GM12875 (cell line): Measurements from ENCODE around the gene HCN2.

Experiments
- H3K4me3 ChIP-seq: one replicate; pipeline ENCODE4 v1.5.1; 2011; ENCODE audit warnings: low read depth, low read length, control low read depth
- TF ChIP-seq, protein P1 (sequence below): IDR thresholded peaks from 2 replicates; pipeline ENCODE4 v1.5.1; 2011; ENCODE audit warnings: low read depth, mild to moderate bottlenecking, control low read depth, inconsistent platforms, low read length, moderate library complexity, borderline replicate concordance; ENCODE audit not compliant: insufficient read depth

HCN2 gene

GRCh38 chr19:658059-658839, 68.6 kb downstream of the HCN2 start:
- H3K4me3 ChIP-seq = no peak overlapping the region
- TF ChIP-seq, protein P1, sequence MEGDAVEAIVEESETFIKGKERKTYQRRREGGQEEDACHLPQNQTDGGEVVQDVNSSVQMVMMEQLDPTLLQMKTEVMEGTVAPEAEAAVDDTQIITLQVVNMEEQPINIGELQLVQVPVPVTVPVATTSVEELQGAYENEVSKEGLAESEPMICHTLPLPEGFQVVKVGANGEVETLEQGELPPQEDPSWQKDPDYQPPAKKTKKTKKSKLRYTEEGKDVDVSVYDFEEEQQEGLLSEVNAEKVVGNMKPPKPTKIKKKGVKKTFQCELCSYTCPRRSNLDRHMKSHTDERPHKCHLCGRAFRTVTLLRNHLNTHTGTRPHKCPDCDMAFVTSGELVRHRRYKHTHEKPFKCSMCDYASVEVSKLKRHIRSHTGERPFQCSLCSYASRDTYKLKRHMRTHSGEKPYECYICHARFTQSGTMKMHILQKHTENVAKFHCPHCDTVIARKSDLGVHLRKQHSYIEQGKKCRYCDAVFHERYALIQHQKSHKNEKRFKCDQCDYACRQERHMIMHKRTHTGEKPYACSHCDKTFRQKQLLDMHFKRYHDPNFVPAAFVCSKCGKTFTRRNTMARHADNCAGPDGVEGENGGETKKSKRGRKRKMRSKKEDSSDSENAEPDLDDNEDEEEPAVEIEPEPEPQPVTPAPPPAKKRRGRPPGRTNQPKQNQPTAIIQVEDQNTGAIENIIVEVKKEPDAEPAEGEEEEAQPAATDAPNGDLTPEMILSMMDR = no peak

GRCh38 chr19:658916-659839, 69.5 kb downstream of the HCN2 start:
- TF ChIP-seq, protein P1 = no peak
- H3K4me3 ChIP-seq = no peak overlapping the region

DNA sequence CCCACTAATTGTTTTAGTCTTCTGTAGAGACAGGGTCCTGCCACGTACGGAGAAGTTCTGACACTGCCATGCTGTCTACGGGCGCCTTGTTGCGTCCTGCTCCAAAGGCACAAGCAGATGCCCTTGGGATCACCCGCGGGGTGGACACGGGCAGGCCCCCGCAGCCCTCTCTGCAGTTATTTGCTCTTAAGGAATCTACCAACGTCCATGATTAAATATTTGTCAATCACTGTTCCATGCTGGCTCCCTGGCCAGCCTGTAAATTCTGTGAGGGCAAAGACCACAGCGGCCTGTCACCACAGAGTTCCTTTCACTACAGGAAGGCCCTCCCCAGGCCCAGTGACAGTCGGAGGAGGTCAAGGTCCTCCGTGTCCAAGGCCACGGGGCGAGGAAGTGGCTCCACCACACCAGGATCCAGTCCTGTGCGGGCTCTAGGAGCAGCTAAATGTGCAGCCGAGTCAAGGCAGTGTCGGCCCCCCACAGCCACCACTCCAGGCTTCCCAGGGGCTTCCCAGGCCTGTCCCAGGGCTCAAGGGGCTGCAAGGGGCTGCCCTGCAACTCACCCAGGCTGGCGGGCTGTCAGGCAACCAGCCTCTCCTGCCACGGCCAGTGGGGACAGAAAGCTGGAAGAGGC, 71.2 kb downstream of the HCN2 start:
- peak overlapping the region; percentile 97 for H3K4me3 ChIP-seq
- TF ChIP-seq, protein P1 = no peak

- TF ChIP-seq, protein P1 = no peak
Observed at GRCh38 chr19:661427-662196, 71.9 kb downstream of the HCN2 start.

GRCh38 chr19:662207-662961, 72.7 kb downstream of the HCN2 start:
- TF ChIP-seq, protein P1 = no peak
- H3K4me3 ChIP-seq = peak overlapping the region; percentile 97

More at GRCh38 chr19:661427-662196, 71.9 kb downstream of the HCN2 start:
- H3K4me3 ChIP-seq = peak overlapping the region; percentile 97

DNA sequence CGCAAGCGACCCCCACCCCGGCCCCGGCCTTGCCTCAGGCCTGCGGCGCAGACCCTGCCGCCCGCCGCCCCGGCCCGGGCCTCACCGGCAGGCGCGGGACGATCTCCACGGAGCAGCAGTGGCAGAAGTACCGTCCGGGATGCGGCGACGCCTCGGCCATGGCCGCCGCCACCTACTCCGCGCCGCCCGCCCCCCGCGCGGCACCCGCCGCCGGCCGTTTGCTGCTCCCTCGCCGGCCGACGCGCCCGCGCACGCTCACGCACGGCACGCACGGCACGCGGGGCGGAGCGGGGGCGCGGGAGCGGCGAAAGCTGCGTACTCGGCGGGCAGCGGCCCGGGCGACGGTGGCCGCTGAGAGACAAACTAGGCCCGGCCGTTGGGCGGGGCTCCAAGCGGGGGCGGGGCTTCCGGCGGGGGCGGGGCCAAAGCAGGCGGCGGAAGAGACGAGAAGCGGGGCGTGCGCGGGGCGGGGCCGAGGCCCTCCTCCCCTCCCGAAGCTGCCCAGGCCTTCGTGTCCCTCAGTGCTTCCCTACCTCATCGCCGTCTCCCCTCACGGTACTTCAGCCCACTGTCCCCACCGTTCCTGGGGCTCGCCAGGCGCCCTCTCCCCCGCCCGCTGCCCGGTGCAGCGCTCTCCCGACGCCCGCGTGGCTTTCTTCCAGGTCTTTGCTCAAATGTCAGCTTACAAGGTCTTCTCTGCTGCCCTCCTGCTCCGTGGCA, 73.4 kb downstream of the HCN2 start, which contains the start of gene RNF126:
TSS of gene RNF126 (minus strand) at position 253 of the 720 bp plus-strand sequence. CDS start at position 160, 93 bp downstream.
- TF ChIP-seq, protein P1 = no peak
- H3K4me3 ChIP-seq = peak within 1 kb of the TSS; percentile 97
